Glomerular endothelial cell (primary cell): ENCODE measurements around the gene CFTR. TPM values are rescaled to one million over a fixed set of nuclear protein-coding genes. Genes with fewer than 3 reads are reported as not detected.
"Not testable (repeated sequence)": the region's sequence is repeated elsewhere in the genome, so short reads cannot be mapped to it uniquely, and the experiment has no call there.

Experiments
- DNase-seq: peaks from one replicate; pipeline ENCODE4 v3.0.0-alpha.2; 2011; ENCODE audit warnings: low read depth, low spot score; ENCODE audit errors: extremely low read depth
- total RNA-seq: library from RNA; depleted of rRNA; stranded (reverse); fragments of >200 nt; gene quantifications from 2 replicates; pipeline ENCODE4 v1.2.3, GENCODE V29; 2015

The CFTR gene
- not detected in 2 replicates for total RNA-seq

DNA sequence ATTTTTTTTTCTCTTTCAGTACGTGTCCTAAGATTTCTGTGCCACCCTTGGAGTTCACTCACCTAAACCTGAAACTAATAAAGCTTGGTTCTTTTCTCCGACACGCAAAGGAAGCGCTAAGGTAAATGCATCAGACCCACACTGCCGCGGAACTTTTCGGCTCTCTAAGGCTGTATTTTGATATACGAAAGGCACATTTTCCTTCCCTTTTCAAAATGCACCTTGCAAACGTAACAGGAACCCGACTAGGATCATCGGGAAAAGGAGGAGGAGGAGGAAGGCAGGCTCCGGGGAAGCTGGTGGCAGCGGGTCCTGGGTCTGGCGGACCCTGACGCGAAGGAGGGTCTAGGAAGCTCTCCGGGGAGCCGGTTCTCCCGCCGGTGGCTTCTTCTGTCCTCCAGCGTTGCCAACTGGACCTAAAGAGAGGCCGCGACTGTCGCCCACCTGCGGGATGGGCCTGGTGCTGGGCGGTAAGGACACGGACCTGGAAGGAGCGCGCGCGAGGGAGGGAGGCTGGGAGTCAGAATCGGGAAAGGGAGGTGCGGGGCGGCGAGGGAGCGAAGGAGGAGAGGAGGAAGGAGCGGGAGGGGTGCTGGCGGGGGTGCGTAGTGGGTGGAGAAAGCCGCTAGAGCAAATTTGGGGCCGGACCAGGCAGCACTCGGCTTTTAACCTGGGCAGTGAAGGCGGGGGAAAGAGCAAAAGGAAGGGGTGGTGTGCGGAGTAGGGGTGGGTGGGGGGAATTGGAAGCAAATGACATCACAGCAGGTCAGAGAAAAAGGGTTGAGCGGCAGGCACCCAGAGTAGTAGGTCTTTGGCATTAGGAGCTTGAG is at the start of gene CFTR:
Gene CFTR (plus strand): TSS at position 801 of the 830 bp plus-strand sequence. CDS start 70 bp downstream, outside the sequence.
- no peak for DNase-seq

- no peak for DNase-seq
Measured at GRCh38 chr7:117435475-117436043, 44.3 kb upstream of the CFTR start.

GRCh38 chr7:117444646-117445045 is 35.2 kb upstream of the CFTR start:
- DNase-seq, result no peak

GRCh38 chr7:117445206-117445605 is 34.6 kb upstream of the CFTR start:
- no peak for DNase-seq

- DNase-seq, result no peak
Measured at GRCh38 chr7:117446220-117446815, 33.5 kb upstream of the CFTR start.

GRCh38 chr7:117448655-117449054 is 31.2 kb upstream of the CFTR start:
- DNase-seq, result no peak

DNA sequence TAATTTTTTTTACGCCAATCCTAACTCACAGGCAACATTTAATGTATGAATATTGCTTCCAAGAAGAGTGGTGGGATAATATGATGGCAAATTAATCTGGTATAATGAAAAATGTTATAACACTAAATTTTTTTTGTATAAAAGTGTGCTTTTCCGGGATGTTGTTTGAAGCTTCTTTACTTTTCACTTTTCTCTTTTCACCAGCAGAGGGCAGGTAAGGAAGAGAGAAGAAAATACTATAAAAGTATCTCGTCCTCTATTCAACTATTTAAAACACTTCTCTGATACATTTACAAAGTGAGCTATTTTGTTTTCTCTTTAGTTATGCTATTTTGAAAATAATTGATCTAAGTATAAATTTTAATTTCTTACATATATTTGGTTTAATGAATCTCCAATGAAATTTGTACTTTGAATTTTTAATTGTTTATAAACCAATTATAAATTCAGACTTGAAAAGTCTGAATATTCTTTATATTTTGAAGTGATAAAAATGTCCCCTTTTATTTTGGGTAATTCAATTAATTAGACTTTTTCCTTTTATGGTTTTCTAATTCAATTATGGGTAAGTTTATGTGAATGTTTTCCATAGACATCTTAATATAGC is 20.7 kb upstream of the CFTR start:
- DNase-seq, result peak; percentile 9

DNA sequence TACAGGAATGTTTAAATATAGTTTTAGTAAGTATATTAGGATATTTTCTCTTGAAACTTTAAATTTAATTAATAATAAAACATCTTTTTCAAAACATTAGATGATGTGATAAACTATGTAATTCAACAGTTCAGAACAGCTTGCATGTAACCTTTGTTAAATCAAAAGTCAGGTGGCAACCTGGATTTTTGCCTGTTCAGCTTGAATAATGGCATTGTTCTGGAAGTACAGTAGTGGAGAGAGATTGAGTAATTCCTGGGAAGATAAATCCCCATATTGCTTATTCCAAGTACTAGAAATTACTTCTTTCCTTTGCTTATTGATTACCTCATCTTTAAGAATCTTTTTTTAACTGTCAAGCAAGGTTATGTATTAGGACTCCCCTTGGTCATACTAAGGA is 20.1 kb upstream of the CFTR start:
- no peak for DNase-seq

GRCh38 chr7:117460815-117461214 is 19.0 kb upstream of the CFTR start:
- DNase-seq, result not testable (repeated sequence)

DNA sequence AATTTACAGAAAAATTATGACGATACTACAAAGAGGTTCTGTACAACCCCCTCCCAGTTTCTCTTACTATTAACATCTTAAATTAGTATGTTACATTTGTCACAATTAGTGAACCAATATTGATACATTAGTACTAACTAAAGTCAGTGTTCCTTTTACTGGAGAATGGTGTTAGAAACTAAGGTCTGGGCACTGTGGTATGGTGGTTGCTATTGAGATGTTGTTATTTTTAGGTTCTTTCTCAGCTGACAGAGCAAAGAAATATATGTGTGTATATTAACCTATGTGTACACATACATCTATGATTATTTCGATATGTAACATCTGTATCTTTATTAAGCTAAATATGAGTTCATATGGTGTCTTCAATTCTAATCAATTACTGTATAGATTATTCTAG is 11.7 kb upstream of the CFTR start:
- no peak for DNase-seq

DNA sequence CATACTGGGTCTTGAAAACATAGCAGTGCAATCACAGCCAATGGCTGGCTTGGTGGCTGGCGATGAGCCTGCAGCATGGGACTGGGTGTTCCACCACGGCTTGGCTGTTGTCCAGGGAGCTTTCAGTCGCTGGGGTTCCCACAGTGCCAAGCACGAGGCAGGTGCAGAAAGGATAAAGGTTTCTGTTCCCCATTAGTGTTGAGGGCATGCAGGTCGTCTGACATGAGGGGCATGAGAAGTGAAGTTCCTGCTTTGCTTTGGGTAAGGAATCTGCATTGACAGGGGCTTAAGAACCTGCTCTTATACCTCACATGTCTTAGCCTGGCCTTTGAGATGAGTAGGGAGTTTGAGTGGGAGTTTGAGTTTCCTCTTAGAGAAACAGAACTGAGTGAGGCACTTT is 9.0 kb upstream of the CFTR start:
- no peak for DNase-seq

GRCh38 chr7:117472335-117472734 is 7.5 kb upstream of the CFTR start:
- DNase-seq, result no peak

GRCh38 chr7:117476557-117477215 is 3.1 kb upstream of the CFTR start:
- no peak for DNase-seq

DNA sequence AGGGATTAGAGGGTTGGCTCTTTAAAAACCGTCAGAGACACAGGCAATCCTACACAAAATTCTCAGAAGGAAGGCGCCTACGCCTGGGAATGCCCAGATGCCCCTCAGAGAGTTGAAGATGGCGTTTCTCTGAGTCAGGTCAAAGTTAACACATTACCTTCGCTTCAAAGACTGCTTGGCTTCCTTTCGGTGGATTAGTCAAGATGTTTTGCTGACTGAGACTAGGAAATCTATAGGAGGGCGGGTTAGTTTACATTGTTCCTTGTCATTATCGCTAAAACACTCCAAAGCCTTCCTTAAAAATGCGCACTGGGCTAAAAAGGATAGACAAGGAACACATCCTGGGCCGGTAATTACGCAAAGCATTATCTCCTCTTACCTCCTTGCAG is 995 bp upstream of the CFTR start:
- DNase-seq, result no peak

- DNase-seq, result no peak
Measured at GRCh38 chr7:117480055-117480362, 184 bp downstream of the CFTR start.

DNA sequence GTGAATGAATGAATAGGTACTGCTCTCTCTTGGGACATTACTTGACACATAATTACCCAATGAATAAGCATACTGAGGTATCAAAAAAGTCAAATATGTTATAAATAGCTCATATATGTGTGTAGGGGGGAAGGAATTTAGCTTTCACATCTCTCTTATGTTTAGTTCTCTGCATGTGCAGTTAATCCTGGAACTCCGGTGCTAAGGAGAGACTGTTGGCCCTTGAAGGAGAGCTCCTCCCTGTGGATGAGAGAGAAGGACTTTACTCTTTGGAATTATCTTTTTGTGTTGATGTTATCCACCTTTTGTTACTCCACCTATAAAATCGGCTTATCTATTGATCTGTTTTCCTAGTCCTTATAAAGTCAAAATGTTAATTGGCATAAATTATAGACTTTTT is 1.2 kb downstream of the CFTR start:
- DNase-seq, result no peak

- DNase-seq, result no peak
Measured at GRCh38 chr7:117485118-117485620, 5.3 kb downstream of the CFTR start.

DNA sequence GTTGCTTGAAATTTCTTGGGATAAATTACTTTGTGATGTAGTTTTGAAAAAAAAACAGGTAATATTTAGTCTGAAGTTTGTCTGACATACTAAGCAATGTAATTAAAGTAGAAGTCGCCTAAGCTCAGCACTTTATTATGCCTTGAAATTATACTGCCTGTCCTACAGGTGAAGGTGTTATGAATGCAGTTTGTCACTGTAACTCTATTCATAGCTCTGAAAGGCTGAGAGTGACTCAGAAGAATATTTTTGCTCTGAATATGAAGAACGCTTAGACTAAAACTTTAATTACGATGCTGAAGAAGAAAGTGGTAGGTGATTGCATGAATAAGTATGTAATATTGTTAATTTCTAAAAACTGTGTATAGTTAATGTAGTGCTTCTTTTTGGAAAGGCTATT is 9.2 kb downstream of the CFTR start:
- DNase-seq, result no peak

DNA sequence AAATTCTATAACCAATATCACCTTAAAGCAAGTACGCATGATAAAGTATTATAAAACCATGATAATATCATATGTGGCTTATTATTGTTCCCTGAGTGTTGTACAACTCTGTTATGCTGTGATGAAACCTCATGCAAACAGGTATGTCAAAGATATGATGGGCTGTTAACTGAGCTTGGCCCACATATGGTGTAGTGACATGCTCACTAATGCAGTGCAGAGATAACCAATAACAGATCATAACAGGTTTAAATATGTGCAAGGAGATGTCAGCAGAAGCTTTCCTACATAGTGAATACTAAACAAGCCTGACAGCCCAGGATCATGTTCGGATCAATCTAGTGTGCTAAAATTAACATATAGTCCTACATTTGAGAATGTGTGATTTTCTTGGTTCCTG is 9.6 kb downstream of the CFTR start:
- no peak for DNase-seq

GRCh38 chr7:117489911-117490310 is 10.1 kb downstream of the CFTR start:
- DNase-seq, result no peak

DNA sequence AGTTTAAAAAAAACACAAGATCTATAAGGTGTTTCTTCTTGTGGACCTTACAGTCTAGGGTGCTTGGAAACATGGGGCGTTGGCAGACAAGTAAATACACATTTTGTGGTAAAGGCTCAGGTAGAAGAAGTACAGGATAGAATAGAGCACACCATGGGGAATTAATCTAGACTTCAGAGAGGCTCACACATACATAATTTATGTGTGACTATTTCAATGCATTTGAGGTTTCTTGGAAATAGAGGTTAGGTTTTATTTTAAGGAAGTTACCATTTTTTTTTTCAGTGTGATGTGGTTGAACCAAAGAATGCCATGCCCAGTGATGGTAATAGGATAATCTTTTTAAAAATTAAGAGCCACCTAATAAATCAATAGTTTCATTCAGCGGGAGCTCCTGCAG is 12.8 kb downstream of the CFTR start:
- DNase-seq, result no peak
